Measurements from ENCODE around the gene FAM81B. TPM values are rescaled to one million over a fixed set of nuclear protein-coding genes. Genes with fewer than 3 reads are reported as not detected.

FAM81B gene
- total RNA-seq, 2 donors from 2014 or later: 1.3 TPM; not detected in 1

GRCh38 chr5:95441636-95442035 is 50.5 kb downstream of the FAM81B start:
- Histone ChIP-seq H3K27ac (no peak overlapping the region), H3K9me3 (no peaks in the 10 kb centered on the region), H3K4me1 (no peaks in the 10 kb centered on the region), H3K36me3 (replicated peaks in 1 of 2; ENCODE audit: insufficient read depth in 1 of 2, low read depth in 2 of 2) (no peaks in the 10 kb centered on the region), H3K4me3 (no peak overlapping the region), H3K27me3 (no peaks in the 10 kb centered on the region)
- WGBS, 2 donors: 53 to 65% methylated on average over 2 of the region's 2 CpGs
- no peak for ATAC-seq
- TF ChIP-seq POLR2A (IDR thresholded peaks at IDR 0.05): no peak
- TF ChIP-seq, protein P1, sequence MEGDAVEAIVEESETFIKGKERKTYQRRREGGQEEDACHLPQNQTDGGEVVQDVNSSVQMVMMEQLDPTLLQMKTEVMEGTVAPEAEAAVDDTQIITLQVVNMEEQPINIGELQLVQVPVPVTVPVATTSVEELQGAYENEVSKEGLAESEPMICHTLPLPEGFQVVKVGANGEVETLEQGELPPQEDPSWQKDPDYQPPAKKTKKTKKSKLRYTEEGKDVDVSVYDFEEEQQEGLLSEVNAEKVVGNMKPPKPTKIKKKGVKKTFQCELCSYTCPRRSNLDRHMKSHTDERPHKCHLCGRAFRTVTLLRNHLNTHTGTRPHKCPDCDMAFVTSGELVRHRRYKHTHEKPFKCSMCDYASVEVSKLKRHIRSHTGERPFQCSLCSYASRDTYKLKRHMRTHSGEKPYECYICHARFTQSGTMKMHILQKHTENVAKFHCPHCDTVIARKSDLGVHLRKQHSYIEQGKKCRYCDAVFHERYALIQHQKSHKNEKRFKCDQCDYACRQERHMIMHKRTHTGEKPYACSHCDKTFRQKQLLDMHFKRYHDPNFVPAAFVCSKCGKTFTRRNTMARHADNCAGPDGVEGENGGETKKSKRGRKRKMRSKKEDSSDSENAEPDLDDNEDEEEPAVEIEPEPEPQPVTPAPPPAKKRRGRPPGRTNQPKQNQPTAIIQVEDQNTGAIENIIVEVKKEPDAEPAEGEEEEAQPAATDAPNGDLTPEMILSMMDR (IDR thresholded peaks at IDR 0.05): no peak
- DNase-seq: no peak
- intact Hi-C loops (cut with DNase I): no loop called here

DNA sequence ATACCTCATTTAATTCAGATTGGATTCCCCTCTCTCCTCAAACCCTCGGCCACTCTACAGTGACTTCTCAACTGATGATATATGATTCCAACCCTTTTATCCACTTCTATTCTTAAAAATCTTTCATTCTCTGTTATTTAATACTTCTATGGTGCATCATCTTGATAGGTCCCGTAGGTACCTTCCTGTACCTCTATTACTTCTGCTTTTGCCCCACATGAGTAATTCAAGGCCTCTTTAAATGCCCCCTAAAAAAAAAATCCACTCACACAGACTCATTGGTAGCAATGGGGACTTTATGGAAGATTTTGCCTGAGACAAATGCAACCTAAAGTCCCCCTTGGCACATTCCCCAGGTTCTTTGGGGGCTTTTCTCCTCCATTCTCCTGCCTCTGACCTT is 54.3 kb downstream of the FAM81B start:
- no peak for DNase-seq
- WGBS, 2 donors: 76 to 87% methylated on average over 2 of the region's 2 CpGs
- TF ChIP-seq, protein P1 (IDR thresholded peaks at IDR 0.05): no peak
- no peak for TF ChIP-seq POLR2A (IDR thresholded peaks at IDR 0.05)
- Histone ChIP-seq H3K27ac (no peak overlapping the region), H3K36me3 (replicated peaks in 1 of 2; ENCODE audit: insufficient read depth in 1 of 2, low read depth in 2 of 2) (no peaks in the 10 kb centered on the region), H3K4me1 (no peaks in the 10 kb centered on the region), H3K9me3 (no peaks in the 10 kb centered on the region), H3K27me3 (no peaks in the 10 kb centered on the region), H3K4me3 (no peak overlapping the region)
- no peak for ATAC-seq
- intact Hi-C loops (cut with DNase I): no loop called here

- Histone ChIP-seq H3K4me1 (no peaks in the 10 kb centered on the region), H3K27ac (no peak overlapping the region), H3K27me3 (no peaks in the 10 kb centered on the region), H3K9me3 (no peaks in the 10 kb centered on the region), H3K4me3 (no peak overlapping the region), H3K36me3 (replicated peaks in 1 of 2; ENCODE audit: insufficient read depth in 1 of 2, low read depth in 2 of 2) (no peaks in the 10 kb centered on the region)
- DNase-seq: no peak
- no peak for ATAC-seq
- TF ChIP-seq POLR2A (IDR thresholded peaks at IDR 0.05): no peak
- TF ChIP-seq, protein P1 (IDR thresholded peaks at IDR 0.05): no peak
- WGBS, 2 donors: 65 to 91% methylated on average over 2 of the region's 2 CpGs
- intact Hi-C loops (cut with DNase I): no loop called here
These were observed 54.8 kb downstream of the FAM81B start for GRCh38 chr5:95445995-95446394.

DNA sequence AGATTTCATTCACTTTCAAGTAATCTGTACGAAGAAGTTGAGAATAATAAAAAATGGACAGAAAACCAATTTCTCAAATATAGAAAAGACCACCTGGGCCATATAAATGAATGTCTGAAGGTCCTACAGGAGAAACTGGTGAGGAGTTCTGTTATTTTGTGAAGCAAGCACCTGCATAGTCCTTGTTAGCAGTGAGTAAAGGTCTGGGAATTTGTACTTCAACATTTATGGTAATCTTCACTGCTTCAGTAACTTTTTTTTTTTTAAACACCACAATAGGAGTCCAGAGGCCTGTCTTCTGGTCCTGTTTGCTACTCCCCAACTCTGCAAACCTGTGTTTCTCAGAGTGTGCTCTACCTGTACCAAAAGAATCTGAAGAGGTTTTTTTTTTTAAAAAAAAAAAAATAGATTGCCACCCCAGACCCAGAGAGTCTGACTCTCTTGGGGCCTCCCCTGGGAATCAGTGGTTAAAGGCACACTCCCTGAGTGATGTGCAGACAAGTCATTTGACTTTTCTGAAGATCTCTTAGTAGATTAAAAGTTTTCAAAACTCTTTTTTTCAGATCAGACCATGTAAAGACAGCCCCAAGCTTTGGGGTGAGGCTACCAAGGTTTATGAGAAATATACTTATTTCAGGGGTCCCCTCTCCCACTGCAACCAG is 55.5 kb downstream of the FAM81B start:
- TF ChIP-seq POLR2A (IDR thresholded peaks at IDR 0.05): no peak
- TF ChIP-seq, protein P1 (IDR thresholded peaks at IDR 0.05): no peak
- H3K4me1 ChIP-seq: no peaks in the 10 kb centered on the region
- intact Hi-C loops (cut with DNase I): no loop called here
- H3K27me3 ChIP-seq: no peaks in the 10 kb centered on the region
- 70 to 81% methylated on average over 1 of the region's 1 CpG for WGBS, 2 donors
- no peaks in the 10 kb centered on the region for H3K9me3 ChIP-seq
- no peak overlapping the region for H3K27ac ChIP-seq
- no peaks in the 10 kb centered on the region for H3K36me3 ChIP-seq (replicated peaks in 1 of 2; ENCODE audit: insufficient read depth in 1 of 2, low read depth in 2 of 2)
- DNase-seq (no peak), ATAC-seq (no peak)
- H3K4me3 ChIP-seq: no peak overlapping the region

DNA sequence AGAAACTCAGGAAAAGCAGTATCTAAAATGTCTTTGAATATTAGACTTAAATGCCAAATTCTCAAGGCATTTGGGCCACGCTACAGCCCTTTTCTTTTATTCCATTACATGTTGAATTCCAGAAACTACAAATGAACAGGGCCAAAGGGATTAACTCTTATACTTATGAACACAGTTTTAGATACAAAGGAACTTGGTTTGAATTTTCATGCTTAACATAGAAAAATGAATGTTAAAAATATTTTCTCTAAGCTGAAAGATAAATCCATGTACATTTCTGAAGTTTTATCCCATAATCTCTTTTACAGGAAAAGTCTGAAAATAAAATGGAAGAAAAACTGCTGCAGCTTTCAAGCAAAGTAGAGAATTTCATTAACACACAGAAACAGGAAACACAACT is 56.8 kb downstream of the FAM81B start:
- intact Hi-C loops (cut with DNase I): no loop called here
- Histone ChIP-seq H3K4me3 (no peak overlapping the region), H3K36me3 (replicated peaks in 1 of 2; ENCODE audit: insufficient read depth in 1 of 2, low read depth in 2 of 2) (no peaks in the 10 kb centered on the region), H3K27ac (no peak overlapping the region), H3K4me1 (no peaks in the 10 kb centered on the region), H3K9me3 (no peaks in the 10 kb centered on the region), H3K27me3 (no peaks in the 10 kb centered on the region)
- WGBS, 2 donors: 94 to 95% methylated on average over 1 of the region's 1 CpG
- no peak for TF ChIP-seq POLR2A (IDR thresholded peaks at IDR 0.05)
- ATAC-seq (no peak), DNase-seq (no peak)
